Left ventricle myocardium inferior (tissue), 1 donor: ENCODE measurements around the gene LMNTD2. TPM values are rescaled to one million over a fixed set of nuclear protein-coding genes. Genes with fewer than 3 reads are reported as not detected.

Experiments used
- DNase-seq: peaks from one replicate; pipeline ENCODE4 v3.0.0-alpha.2; 2020
- H3K27ac ChIP-seq: fragments of 200-600 bp; replicated peaks from 2 replicates; pipeline ENCODE4 v1.8.0; 2021
- H3K27me3 ChIP-seq: fragments of 200-600 bp; 2 replicates; pipeline ENCODE4 v1.8.0; 2021; ENCODE audit warnings: low read depth
- H3K36me3 ChIP-seq: fragments of 200-600 bp; 2 replicates; pipeline ENCODE4 v1.8.0; 2021
- H3K4me1 ChIP-seq: fragments of 200-600 bp; 2 replicates; pipeline ENCODE4 v1.8.0; 2021
- H3K4me3 ChIP-seq: fragments of 200-600 bp; 2 replicates; pipeline ENCODE4 v1.8.0; 2021; ENCODE audit warnings: mild to moderate bottlenecking, moderate library complexity
- H3K9me3 ChIP-seq: fragments of 200-600 bp; replicated peaks from 2 replicates; pipeline ENCODE4 v1.8.0; 2021
- intact Hi-C: fragments of 100-400 bp; cut with micrococcal nuclease; formaldehyde crosslinking; loops from one replicate; pipeline ENCODE4 v1.11.0; 2022
- total RNA-seq: library from RNA; stranded (reverse); fragmentation: NEBNext Ultra II Directional; extraction: Animal tissue kit (Norgen Biotek cat#: 25700); gene quantifications from one replicate; pipeline ENCODE4 v1.2.1, GENCODE V29; 2021
- TF ChIP-seq, protein P1 (sequence below): fragments of 200-600 bp; IDR thresholded peaks from 2 replicates; pipeline ENCODE4 v1.8.0; 2021; ENCODE audit warnings: antibody characterized with exemption, mild to moderate bottlenecking, borderline replicate concordance
- donor health status: DM: no; HTN: yes; CAD: no; lungs with severe emphysema.

The LMNTD2 gene
- total RNA-seq, 1 donor from 2014 or later, result 0.52 TPM

DNA sequence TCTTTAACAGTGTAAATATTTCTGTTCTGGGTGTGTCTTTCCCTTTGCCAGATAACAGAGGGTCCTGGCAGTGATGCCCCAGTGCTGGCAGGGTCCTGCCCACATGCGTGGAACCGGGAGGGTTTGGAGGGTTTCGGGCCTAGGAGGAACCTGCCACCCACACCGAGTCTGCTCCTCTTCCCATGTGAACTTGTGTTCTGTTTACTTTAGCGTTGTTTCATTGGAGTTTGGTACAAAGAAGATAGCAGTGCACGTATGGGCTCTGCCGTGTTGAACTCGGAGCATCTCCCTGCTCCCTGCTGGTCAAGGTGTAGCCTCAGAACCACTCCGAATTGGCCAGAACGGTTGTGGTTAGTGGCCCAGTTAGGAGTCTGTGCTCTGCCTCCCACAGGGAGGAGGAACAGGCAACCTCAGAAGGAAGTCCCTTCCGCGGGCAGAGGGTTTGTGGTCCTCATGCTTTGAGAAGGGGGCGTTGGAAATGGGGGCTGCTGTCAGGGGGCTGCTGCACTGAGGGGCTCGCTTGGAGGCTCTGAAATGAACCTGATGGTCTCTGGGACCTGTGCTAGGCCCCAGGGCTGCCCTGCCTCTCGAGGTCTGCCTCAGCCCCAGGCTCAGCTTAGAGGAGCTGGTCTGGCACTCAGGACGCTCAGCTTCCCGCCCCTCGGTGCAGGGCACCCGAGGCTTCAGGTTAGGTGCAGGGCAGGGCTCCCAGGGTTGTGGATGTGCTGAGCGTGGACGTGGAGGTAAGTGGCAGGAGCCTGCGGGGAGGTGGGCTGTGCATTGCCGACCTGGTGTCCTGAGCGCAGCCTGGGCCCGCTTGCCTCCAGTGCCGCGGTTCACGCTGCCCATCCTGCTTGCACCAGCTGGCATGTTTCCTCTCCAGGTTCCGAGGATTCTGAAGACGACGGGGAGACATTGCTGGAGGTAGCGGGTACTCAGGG lies 26.1 kb upstream of the LMNTD2 start:
- no peaks in the 10 kb centered on the region for H3K27me3 ChIP-seq
- peaks cover 5% of the 10 kb centered on the region for H3K4me1 ChIP-seq
- TF ChIP-seq, protein P1, sequence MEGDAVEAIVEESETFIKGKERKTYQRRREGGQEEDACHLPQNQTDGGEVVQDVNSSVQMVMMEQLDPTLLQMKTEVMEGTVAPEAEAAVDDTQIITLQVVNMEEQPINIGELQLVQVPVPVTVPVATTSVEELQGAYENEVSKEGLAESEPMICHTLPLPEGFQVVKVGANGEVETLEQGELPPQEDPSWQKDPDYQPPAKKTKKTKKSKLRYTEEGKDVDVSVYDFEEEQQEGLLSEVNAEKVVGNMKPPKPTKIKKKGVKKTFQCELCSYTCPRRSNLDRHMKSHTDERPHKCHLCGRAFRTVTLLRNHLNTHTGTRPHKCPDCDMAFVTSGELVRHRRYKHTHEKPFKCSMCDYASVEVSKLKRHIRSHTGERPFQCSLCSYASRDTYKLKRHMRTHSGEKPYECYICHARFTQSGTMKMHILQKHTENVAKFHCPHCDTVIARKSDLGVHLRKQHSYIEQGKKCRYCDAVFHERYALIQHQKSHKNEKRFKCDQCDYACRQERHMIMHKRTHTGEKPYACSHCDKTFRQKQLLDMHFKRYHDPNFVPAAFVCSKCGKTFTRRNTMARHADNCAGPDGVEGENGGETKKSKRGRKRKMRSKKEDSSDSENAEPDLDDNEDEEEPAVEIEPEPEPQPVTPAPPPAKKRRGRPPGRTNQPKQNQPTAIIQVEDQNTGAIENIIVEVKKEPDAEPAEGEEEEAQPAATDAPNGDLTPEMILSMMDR, result no peak
- H3K4me3 ChIP-seq, result no peak overlapping the region
- H3K9me3 ChIP-seq, result no peaks in the 10 kb centered on the region
- peaks cover 92% of the 10 kb centered on the region for H3K36me3 ChIP-seq
- intact Hi-C loops, result no loop called here
- DNase-seq, result no peak
- H3K27ac ChIP-seq, result no peak overlapping the region

DNA sequence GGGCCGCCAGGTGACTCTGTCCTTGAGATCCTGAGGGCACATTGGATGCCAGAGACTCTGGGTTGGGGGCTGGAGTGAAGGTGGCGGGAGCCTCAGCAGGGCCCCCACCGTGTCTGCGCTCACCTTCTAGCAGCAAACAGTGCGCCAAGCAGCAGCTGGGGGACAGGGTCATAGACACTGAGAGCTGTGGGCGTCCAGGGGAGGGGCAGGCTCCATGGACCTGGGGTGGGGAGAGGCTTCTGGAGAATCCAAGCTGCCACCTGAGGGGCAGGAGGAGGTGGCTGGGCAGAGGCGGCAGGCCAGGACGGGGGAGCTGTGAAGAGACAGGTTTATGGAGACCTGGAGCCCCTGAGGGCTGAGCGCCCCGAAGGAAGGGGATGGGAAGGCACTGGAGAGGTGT lies 23.7 kb upstream of the LMNTD2 start:
- intact Hi-C loops, result no loop called here
- DNase-seq, result no peak
- TF ChIP-seq, protein P1, result no peak

DNA sequence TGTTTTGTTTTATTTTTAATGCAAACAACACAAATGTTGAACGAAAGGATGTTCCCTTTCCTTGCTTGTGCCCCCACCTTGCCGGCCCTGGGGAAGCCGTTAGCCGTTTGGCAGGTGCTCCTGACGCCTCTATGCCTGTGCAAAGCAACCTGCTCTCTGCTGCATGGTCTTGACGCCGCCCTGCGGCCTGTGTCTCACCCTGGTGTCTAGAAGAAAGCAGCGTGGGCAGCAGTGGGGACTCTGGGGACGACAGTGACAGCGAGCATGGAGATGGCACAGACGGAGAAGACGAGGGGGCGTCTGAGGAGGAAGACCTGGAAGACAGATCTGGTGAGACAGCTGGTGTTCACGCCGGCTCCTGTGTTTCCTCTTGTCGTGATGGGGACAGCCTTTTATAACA lies 21.2 kb upstream of the LMNTD2 start:
- Histone ChIP-seq H3K4me1 (peaks cover 54% of the 10 kb centered on the region), H3K4me3 (no peak overlapping the region), H3K9me3 (no peaks in the 10 kb centered on the region), H3K36me3 (peaks cover 49% of the 10 kb centered on the region), H3K27me3 (no peaks in the 10 kb centered on the region), H3K27ac (peak overlapping the region; percentile 30)
- TF ChIP-seq, protein P1, result no peak
- intact Hi-C loops, result no loop called here
- no peak for DNase-seq

More for the DNA sequence above, 23.7 kb upstream of the LMNTD2 start:
- Histone ChIP-seq H3K4me1 (peaks cover 29% of the 10 kb centered on the region), H3K36me3 (peaks cover 74% of the 10 kb centered on the region), H3K4me3 (no peak overlapping the region), H3K9me3 (no peaks in the 10 kb centered on the region), H3K27ac (no peak overlapping the region), H3K27me3 (no peaks in the 10 kb centered on the region)

DNA sequence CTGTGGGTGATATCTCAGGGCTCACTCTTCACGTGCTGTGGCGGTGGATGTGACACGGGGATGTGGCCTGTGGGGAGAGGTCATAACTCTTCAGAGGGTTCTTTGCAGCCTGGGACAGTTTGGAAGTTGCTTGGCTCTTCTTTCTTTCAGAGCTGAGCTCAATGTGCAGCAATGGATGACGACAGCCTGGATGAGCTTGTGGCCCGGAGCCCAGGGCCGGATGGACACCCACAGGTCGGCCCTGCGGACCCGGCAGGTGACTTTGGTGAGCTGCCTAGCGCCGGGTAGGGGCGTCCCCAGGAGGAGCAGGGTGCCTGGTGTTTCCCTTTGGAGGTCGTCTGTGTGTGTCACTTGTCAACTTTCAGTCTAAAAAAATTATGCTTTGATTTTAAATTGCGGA lies 20.8 kb upstream of the LMNTD2 start:
- peak overlapping the region; percentile 30 for H3K27ac ChIP-seq
- H3K27me3 ChIP-seq, result no peaks in the 10 kb centered on the region
- H3K4me3 ChIP-seq, result no peak overlapping the region
- peaks cover 45% of the 10 kb centered on the region for H3K36me3 ChIP-seq
- intact Hi-C loops, result no loop called here
- TF ChIP-seq, protein P1, result no peak
- DNase-seq, result no peak
- H3K9me3 ChIP-seq, result no peaks in the 10 kb centered on the region
- peaks cover 55% of the 10 kb centered on the region for H3K4me1 ChIP-seq

DNA sequence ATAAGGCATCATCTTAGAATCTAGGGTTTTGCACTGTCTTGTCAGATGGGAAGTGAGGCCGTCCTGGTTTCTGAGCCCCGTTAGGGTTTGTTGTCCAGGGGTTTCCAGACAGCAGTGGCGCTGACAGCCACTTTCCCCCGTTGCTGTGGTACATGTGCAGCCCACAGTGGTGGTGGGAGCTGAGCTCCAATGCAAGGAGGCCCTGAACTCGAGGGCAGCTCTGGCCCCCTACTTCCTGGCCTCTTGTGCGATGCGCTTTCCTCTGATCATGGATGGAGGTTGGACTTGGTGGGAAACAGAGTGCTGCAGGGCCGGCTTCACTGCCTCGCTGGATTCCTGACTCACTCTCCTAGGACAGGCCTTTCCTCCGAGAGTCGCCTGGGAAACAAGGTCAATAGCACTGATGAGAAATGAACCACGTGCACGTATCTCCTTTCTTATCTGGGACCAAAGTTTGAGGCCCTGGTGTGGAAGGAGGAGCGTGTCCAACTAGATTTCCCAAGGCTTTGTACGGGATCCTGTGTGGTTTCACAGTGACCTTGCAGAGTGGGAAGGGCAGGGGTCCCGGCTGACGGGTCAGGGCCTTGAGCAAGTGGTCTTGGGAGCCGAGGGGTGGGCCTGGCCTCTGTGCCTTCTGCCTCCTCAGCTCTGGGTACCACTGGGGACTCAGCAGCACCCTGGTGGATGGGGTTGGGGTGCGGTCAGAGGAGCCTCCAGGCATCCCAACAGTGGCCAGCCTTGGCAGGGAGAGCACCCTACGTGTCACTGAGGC lies 19.5 kb upstream of the LMNTD2 start:
- TF ChIP-seq, protein P1, result no peak
- intact Hi-C loops, result no loop called here
- no peak for DNase-seq
- peaks cover 37% of the 10 kb centered on the region for H3K36me3 ChIP-seq
- H3K9me3 ChIP-seq, result no peaks in the 10 kb centered on the region
- H3K27me3 ChIP-seq, result no peaks in the 10 kb centered on the region
- H3K4me3 ChIP-seq, result no peak overlapping the region
- H3K27ac ChIP-seq, result peak overlapping the region; percentile 2
- H3K4me1 ChIP-seq, result peaks cover 61% of the 10 kb centered on the region
